PC-3 (cell line): ENCODE data around the gene ZNF280D. TPM values are rescaled to one million over a fixed set of nuclear protein-coding genes. Genes with fewer than 3 reads are reported as not detected.

Experiments
- ATAC-seq: fragments of 200-7000 bp; cut with Tn5 transposase; 2 replicates; pipeline ENCODE4 v1.9.1; 2020; ENCODE audit warnings: mild to moderate bottlenecking, moderate library complexity
- BruUV-seq: library from RNA; stranded (reverse); fragments of 400-500 nt; replicated peaks from 2 replicates; lab custom pipeline; 2021; lab: Mats Ljungman, UMichigan
- CTCF ChIA-PET: fragments of 300-600 bp; sonication (Branson Sonifier 250); formaldehyde crosslinking; loops from one replicate; lab custom pipeline; 2022; ENCODE audit warnings: antibody characterized with exemption; lab: Charles Lee
- POLR2A ChIA-PET: fragments of 300-600 bp; sonication (Branson Sonifier 250); formaldehyde crosslinking; loops from one replicate; lab custom pipeline; 2022; ENCODE audit warnings: antibody characterized with exemption; ENCODE audit not compliant: unreplicated experiment; lab: Charles Lee
- DNase-seq: peaks from one replicate; pipeline ENCODE4 v3.0.0-alpha.2; 2015
- H2AFZ ChIP-seq: fragments of 300-600 bp; sonication (generic); 2 replicates; pipeline ENCODE4 v1.6.0; 2016; ENCODE audit warnings: antibody characterized with exemption, low read length
- H3F3A ChIP-seq: fragments of 300-600 bp; sonication (generic); one replicate; pipeline ENCODE4 v1.6.0; 2017; ENCODE audit warnings: antibody characterized with exemption, low read length, control low read depth, mild to moderate bottlenecking; ENCODE audit not compliant: unreplicated experiment
- H3K27ac ChIP-seq: fragments of 300-600 bp; sonication (generic); 2 replicates; pipeline ENCODE4 v1.5.1; 2016; ENCODE audit warnings: mild to moderate bottlenecking, low read length
- H3K27me3 ChIP-seq: fragments of 300-600 bp; sonication (generic); 2 replicates; pipeline ENCODE4 v1.6.1; 2016; ENCODE audit warnings: low read length, mixed read lengths
- H3K36me3 ChIP-seq: fragments of 300-600 bp; sonication (generic); 2 replicates; pipeline ENCODE4 v1.6.1; 2016; ENCODE audit warnings: low read depth, mixed run types, low read length, mixed read lengths
- H3K4me1 ChIP-seq: fragments of 300-600 bp; sonication (generic); 2 replicates; pipeline ENCODE4 v1.5.1; 2016; ENCODE audit warnings: low read length; ENCODE audit not compliant: insufficient read depth
- H3K4me2 ChIP-seq: fragments of 300-600 bp; sonication (generic); 2 replicates; pipeline ENCODE4 v1.6.0; 2016; ENCODE audit warnings: low read length
- H3K4me3 ChIP-seq: fragments of 300-600 bp; sonication (generic); 2 replicates; pipeline ENCODE4 v1.5.1; 2016; ENCODE audit warnings: mild to moderate bottlenecking, low read length, mixed read lengths
- H3K79me2 ChIP-seq: fragments of 300-600 bp; sonication (generic); 2 replicates; pipeline ENCODE4 v1.6.1; 2017; ENCODE audit warnings: low read length, mixed read lengths
- H3K9ac ChIP-seq: fragments of 300-600 bp; sonication (generic); 2 replicates; pipeline ENCODE4 v1.6.0; 2016; ENCODE audit warnings: mild to moderate bottlenecking, low read length
- H3K9me2 ChIP-seq: fragments of 300-600 bp; sonication (generic); replicated peaks from 2 replicates; pipeline ENCODE4 v1.6.1; 2016; ENCODE audit warnings: mixed run types, low read length, mixed read lengths
- H3K9me3 ChIP-seq: fragments of 300-600 bp; sonication (generic); 2 replicates; pipeline ENCODE4 v1.6.1; 2016; ENCODE audit warnings: low read length, mixed read lengths
- H4K20me1 ChIP-seq: fragments of 300-600 bp; sonication (generic); 2 replicates; pipeline ENCODE4 v1.6.1; 2016; ENCODE audit warnings: low read length, mixed read lengths
- CTCF ChIP-seq: fragments of 300-600 bp; sonication (generic); conservative IDR thresholded peaks from 2 replicates; pipeline ENCODE4 v1.5.1; 2017; ENCODE audit warnings: antibody characterized with exemption, low read depth, mild to moderate bottlenecking, low read length
- EZH2 ChIP-seq: fragments of 300-600 bp; sonication (generic); IDR thresholded peaks from one replicate; pipeline ENCODE4 v1.6.1; 2017; ENCODE audit warnings: antibody characterized with exemption, mild to moderate bottlenecking, low read length; ENCODE audit not compliant: unreplicated experiment
- EZH2phosphoT487 ChIP-seq: fragments of 300-600 bp; sonication (generic); IDR thresholded peaks from 2 replicates; pipeline ENCODE4 v1.6.1; 2018; ENCODE audit warnings: mild to moderate bottlenecking, antibody characterized with exemption, low read length, borderline replicate concordance
- intact Hi-C: fragments of 100-400 bp; cut with micrococcal nuclease; formaldehyde crosslinking; loops from 2 replicates; pipeline ENCODE4 v1.9.0; 2023
- total RNA-seq: library from RNA; depleted of rRNA; stranded (reverse); fragments of >200 nt; gene quantifications from 2 replicates; pipeline ENCODE4 v1.2.3, GENCODE V29; 2014

The ZNF280D gene
- total RNA-seq, 1 experiment from 2014 or later: 7.4 TPM

GRCh38 chr15:56619887-56620286 is 113.4 kb downstream of the ZNF280D start:
- POLR2A ChIA-PET: no interaction called here
- BruUV-seq: no TSS peak

GRCh38 chr15:56617628-56618027 is 115.7 kb downstream of the ZNF280D start:
- ChIA-PET CTCF (no interaction called here), POLR2A (no interaction called here)
- intact Hi-C loops: no loop called here
- no peaks in the 10 kb centered on the region for H3K4me1 ChIP-seq
- H3K9me2 ChIP-seq: no peaks in the 10 kb centered on the region
- H3K36me3 ChIP-seq: no peaks in the 10 kb centered on the region
- H4K20me1 ChIP-seq: no peaks in the 10 kb centered on the region
- no peak for DNase-seq
- H3K79me2 ChIP-seq: no peaks in the 10 kb centered on the region
- no peak overlapping the region for H3K4me3 ChIP-seq
- TF ChIP-seq EZH2 (no peak), CTCF (no peak), EZH2phosphoT487 (no peak)
- H3K27me3 ChIP-seq: no peaks in the 10 kb centered on the region
- ATAC-seq: no peak
- BruUV-seq: no TSS peak
- H3K27ac ChIP-seq: no peak overlapping the region
- H3K9me3 ChIP-seq: no peaks in the 10 kb centered on the region
- H3K9ac ChIP-seq: no peak overlapping the region
- no peaks in the 10 kb centered on the region for H3F3A ChIP-seq
- H2AFZ ChIP-seq: no peak overlapping the region
- no peak overlapping the region for H3K4me2 ChIP-seq

More at GRCh38 chr15:56619887-56620286, 113.4 kb downstream of the ZNF280D start:
- no peaks in the 10 kb centered on the region for H3K36me3 ChIP-seq
- H3K27ac ChIP-seq: no peak overlapping the region
- no peaks in the 10 kb centered on the region for H3K79me2 ChIP-seq
- H3K9me2 ChIP-seq: no peaks in the 10 kb centered on the region
- H3K27me3 ChIP-seq: no peaks in the 10 kb centered on the region
- H3K9ac ChIP-seq: no peak overlapping the region
- H3K9me3 ChIP-seq: no peaks in the 10 kb centered on the region
- intact Hi-C loops: no loop called here
- no peak overlapping the region for H2AFZ ChIP-seq
- TF ChIP-seq CTCF (no peak), EZH2 (no peak), EZH2phosphoT487 (no peak)
- CTCF ChIA-PET: no interaction called here
- DNase-seq (no peak), ATAC-seq (no peak)
- no peaks in the 10 kb centered on the region for H3K4me1 ChIP-seq
- no peak overlapping the region for H3K4me2 ChIP-seq
- H3K4me3 ChIP-seq: no peak overlapping the region
- H3F3A ChIP-seq: no peaks in the 10 kb centered on the region
- no peaks in the 10 kb centered on the region for H4K20me1 ChIP-seq

- Histone ChIP-seq H3K4me1 (no peaks in the 10 kb centered on the region), H3K27me3 (no peaks in the 10 kb centered on the region), H3K4me3 (no peak overlapping the region), H3K4me2 (no peak overlapping the region), H3K36me3 (no peaks in the 10 kb centered on the region), H3K9me3 (no peaks in the 10 kb centered on the region), H2AFZ (no peak overlapping the region), H3K9me2 (no peaks in the 10 kb centered on the region), H3F3A (no peaks in the 10 kb centered on the region), H3K9ac (no peak overlapping the region), H4K20me1 (no peaks in the 10 kb centered on the region), H3K27ac (no peak overlapping the region), H3K79me2 (no peaks in the 10 kb centered on the region)
- ChIA-PET POLR2A (no interaction called here), CTCF (no interaction called here)
- BruUV-seq: no TSS peak
- TF ChIP-seq CTCF: no peak
- no peak for TF ChIP-seq EZH2phosphoT487
- TF ChIP-seq EZH2: no peak
- ATAC-seq: no peak
- intact Hi-C loops: no loop called here
- DNase-seq: no peak
Measured at GRCh38 chr15:56616551-56616950, 116.8 kb downstream of the ZNF280D start.
